ENCODE measurements around the gene DLGAP4.

Gene DLGAP4

DNA sequence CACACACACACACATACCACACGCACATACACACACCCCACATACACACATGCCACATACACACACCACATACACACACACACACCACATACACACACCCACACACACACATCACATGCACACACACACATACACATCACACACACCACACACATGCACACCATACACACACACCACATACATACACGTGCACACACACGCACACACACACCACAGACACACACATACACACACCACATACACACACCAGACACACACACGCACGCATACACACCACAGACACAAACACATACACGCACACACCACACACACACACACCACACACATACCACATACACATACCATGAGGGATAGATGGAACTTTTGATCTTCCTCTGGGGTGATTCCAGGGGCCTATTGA lies 90.2 kb downstream of the DLGAP4 start:
- Histone ChIP-seq H3K4me3 (replicated peaks; ENCODE audit: insufficient read depth, low read length) (no peak overlapping the region), H3K27ac (replicated peaks) (no peak overlapping the region), H3K27me3 (ENCODE audit: insufficient read depth, poor library complexity, severe bottlenecking) (peaks cover 3% of the 10 kb centered on the region)
- TF ChIP-seq, protein P1, sequence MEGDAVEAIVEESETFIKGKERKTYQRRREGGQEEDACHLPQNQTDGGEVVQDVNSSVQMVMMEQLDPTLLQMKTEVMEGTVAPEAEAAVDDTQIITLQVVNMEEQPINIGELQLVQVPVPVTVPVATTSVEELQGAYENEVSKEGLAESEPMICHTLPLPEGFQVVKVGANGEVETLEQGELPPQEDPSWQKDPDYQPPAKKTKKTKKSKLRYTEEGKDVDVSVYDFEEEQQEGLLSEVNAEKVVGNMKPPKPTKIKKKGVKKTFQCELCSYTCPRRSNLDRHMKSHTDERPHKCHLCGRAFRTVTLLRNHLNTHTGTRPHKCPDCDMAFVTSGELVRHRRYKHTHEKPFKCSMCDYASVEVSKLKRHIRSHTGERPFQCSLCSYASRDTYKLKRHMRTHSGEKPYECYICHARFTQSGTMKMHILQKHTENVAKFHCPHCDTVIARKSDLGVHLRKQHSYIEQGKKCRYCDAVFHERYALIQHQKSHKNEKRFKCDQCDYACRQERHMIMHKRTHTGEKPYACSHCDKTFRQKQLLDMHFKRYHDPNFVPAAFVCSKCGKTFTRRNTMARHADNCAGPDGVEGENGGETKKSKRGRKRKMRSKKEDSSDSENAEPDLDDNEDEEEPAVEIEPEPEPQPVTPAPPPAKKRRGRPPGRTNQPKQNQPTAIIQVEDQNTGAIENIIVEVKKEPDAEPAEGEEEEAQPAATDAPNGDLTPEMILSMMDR (IDR thresholded peaks at IDR 0.05; ENCODE audit: insufficient read depth, low read length), result no peak
- TF ChIP-seq GABPA (IDR thresholded peaks at IDR 0.05; ENCODE audit: low read depth) (no peak), SPI1 (IDR thresholded peaks at IDR 0.05; ENCODE audit: borderline replicate concordance, low read depth) (no peak), POLR2AphosphoS5 (IDR thresholded peaks at IDR 0.05; ENCODE audit: low read depth) (no peak)
- TF ChIP-seq, protein P2, sequence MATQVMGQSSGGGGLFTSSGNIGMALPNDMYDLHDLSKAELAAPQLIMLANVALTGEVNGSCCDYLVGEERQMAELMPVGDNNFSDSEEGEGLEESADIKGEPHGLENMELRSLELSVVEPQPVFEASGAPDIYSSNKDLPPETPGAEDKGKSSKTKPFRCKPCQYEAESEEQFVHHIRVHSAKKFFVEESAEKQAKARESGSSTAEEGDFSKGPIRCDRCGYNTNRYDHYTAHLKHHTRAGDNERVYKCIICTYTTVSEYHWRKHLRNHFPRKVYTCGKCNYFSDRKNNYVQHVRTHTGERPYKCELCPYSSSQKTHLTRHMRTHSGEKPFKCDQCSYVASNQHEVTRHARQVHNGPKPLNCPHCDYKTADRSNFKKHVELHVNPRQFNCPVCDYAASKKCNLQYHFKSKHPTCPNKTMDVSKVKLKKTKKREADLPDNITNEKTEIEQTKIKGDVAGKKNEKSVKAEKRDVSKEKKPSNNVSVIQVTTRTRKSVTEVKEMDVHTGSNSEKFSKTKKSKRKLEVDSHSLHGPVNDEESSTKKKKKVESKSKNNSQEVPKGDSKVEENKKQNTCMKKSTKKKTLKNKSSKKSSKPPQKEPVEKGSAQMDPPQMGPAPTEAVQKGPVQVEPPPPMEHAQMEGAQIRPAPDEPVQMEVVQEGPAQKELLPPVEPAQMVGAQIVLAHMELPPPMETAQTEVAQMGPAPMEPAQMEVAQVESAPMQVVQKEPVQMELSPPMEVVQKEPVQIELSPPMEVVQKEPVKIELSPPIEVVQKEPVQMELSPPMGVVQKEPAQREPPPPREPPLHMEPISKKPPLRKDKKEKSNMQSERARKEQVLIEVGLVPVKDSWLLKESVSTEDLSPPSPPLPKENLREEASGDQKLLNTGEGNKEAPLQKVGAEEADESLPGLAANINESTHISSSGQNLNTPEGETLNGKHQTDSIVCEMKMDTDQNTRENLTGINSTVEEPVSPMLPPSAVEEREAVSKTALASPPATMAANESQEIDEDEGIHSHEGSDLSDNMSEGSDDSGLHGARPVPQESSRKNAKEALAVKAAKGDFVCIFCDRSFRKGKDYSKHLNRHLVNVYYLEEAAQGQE (IDR thresholded peaks at IDR 0.05; ENCODE audit: insufficient replicate concordance, low read depth), result no peak
- DNase-seq (ENCODE audit: low read depth in 1 of 2, low spot score in 1 of 2), result no peak

DNA sequence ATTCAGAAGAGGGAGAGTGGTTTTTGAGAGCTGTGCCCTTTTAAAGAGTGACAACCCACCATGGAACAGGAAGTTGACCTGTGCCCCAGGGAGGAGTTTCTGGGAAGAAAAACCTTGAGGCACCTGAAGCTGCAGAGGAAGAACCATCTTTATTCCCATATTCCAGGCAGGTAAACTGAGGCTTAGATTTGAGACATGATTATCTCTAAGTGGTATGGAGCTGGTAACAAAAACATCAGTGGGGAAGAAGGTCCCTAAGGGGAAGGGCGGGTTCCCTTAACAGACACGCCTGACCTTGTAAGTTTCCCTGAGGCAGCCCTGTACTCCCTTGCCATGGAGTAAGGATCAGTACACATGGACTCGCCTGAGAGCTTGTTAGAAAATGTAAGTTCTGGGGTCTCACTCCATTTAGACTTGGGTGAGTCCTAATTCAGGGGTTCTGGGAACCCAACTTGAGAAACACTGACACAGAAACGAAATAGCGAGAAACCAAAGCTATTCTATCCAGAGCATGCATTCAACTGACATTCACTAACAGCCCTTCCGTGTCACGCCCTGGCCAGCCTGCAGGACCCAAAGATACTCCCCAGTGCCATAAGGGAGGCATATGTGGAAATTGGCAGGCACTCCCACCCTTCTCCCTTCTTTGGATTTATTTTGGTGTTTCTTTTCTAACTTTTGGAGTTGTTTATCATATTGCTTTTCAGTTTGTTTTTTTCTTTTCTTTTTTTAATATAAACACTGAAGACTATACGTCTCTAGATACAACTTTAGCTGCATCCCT lies 90.9 kb downstream of the DLGAP4 start:
- no peak for DNase-seq (ENCODE audit: low read depth in 1 of 2, low spot score in 1 of 2)
- TF ChIP-seq SPI1 (IDR thresholded peaks at IDR 0.05; ENCODE audit: borderline replicate concordance, low read depth), result no peak
- no peak for TF ChIP-seq POLR2AphosphoS5 (IDR thresholded peaks at IDR 0.05; ENCODE audit: low read depth)
- TF ChIP-seq, protein P2 (IDR thresholded peaks at IDR 0.05; ENCODE audit: insufficient replicate concordance, low read depth), result no peak
- TF ChIP-seq GABPA (IDR thresholded peaks at IDR 0.05; ENCODE audit: low read depth), result no peak
- TF ChIP-seq, protein P1 (IDR thresholded peaks at IDR 0.05; ENCODE audit: insufficient read depth, low read length), result no peak
- Histone ChIP-seq H3K27ac (replicated peaks) (no peak overlapping the region), H3K4me3 (replicated peaks; ENCODE audit: insufficient read depth, low read length) (no peak overlapping the region), H3K27me3 (ENCODE audit: insufficient read depth, poor library complexity, severe bottlenecking) (peaks cover 3% of the 10 kb centered on the region)

DNA sequence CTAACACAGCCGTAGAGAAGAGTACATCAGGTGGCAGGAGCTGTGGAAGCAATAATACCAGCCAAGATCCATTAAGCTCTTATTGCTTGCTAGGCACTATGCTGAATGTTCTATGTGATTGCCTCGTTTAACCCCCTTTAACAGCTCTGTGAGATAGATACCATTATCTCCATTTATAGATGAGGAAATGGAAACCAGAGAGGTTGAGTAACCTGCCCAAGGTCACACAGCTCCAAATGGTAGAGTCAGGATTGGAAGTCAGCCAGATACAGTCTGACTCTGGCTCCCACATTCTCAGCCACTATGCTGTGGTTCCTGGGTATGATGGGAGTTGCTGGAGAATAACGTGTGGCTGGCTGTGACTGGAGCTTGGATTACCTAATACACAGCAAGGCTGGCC lies 92.4 kb downstream of the DLGAP4 start:
- TF ChIP-seq, protein P2 (IDR thresholded peaks at IDR 0.05; ENCODE audit: insufficient replicate concordance, low read depth), result no peak
- TF ChIP-seq POLR2AphosphoS5 (IDR thresholded peaks at IDR 0.05; ENCODE audit: low read depth) (no peak), GABPA (IDR thresholded peaks at IDR 0.05; ENCODE audit: low read depth) (no peak), SPI1 (IDR thresholded peaks at IDR 0.05; ENCODE audit: borderline replicate concordance, low read depth) (no peak)
- TF ChIP-seq, protein P1 (IDR thresholded peaks at IDR 0.05; ENCODE audit: insufficient read depth, low read length), result no peak
- no peak overlapping the region for H3K27ac ChIP-seq (replicated peaks)
- H3K27me3 ChIP-seq (ENCODE audit: insufficient read depth, poor library complexity, severe bottlenecking), result peaks cover 3% of the 10 kb centered on the region
- no peak for DNase-seq (ENCODE audit: low read depth in 1 of 2, low spot score in 1 of 2)
- no peak overlapping the region for H3K4me3 ChIP-seq (replicated peaks; ENCODE audit: insufficient read depth, low read length)
